ENCODE measurements around the gene SHOC2. TPM values are rescaled to one million over a fixed set of nuclear protein-coding genes. Genes with fewer than 3 reads are reported as not detected.

SHOC2 gene
- total RNA-seq, 1 experiment from 2014 or later: 17.5 TPM

GRCh38 chr10:110951381-110951780, 32.0 kb downstream of the SHOC2 start:
- H3K36me3 ChIP-seq (replicated peaks; ENCODE audit: control insufficient read depth, insufficient read depth, low read length): no peaks in the 10 kb centered on the region
- no peaks in the 10 kb centered on the region for H3K27me3 ChIP-seq (ENCODE audit: control insufficient read depth, insufficient read depth, low read length)
- DNase-seq: no peak
- no peak overlapping the region for H3K4me3 ChIP-seq (ENCODE audit: insufficient read depth, low read depth, low read length)

- DNase-seq: no peak
- Histone ChIP-seq H3K4me3 (ENCODE audit: insufficient read depth, low read depth, low read length) (no peak overlapping the region), H3K27me3 (ENCODE audit: control insufficient read depth, insufficient read depth, low read length) (no peaks in the 10 kb centered on the region), H3K36me3 (replicated peaks; ENCODE audit: control insufficient read depth, insufficient read depth, low read length) (no peaks in the 10 kb centered on the region)
Measured at GRCh38 chr10:110957606-110958005, 38.2 kb downstream of the SHOC2 start.

GRCh38 chr10:110959379-110960332, 40.3 kb downstream of the SHOC2 start:
- DNase-seq: no peak
- H3K4me3 ChIP-seq (ENCODE audit: insufficient read depth, low read depth, low read length): no peak overlapping the region
- H3K36me3 ChIP-seq (replicated peaks; ENCODE audit: control insufficient read depth, insufficient read depth, low read length): no peaks in the 10 kb centered on the region
- H3K27me3 ChIP-seq (ENCODE audit: control insufficient read depth, insufficient read depth, low read length): no peaks in the 10 kb centered on the region

GRCh38 chr10:110960333-110960712, 40.9 kb downstream of the SHOC2 start:
- DNase-seq: no peak
- Histone ChIP-seq H3K27me3 (ENCODE audit: control insufficient read depth, insufficient read depth, low read length) (no peaks in the 10 kb centered on the region), H3K36me3 (replicated peaks; ENCODE audit: control insufficient read depth, insufficient read depth, low read length) (no peaks in the 10 kb centered on the region), H3K4me3 (ENCODE audit: insufficient read depth, low read depth, low read length) (no peak overlapping the region)

GRCh38 chr10:110962443-110962842, 43.0 kb downstream of the SHOC2 start:
- H3K27me3 ChIP-seq (ENCODE audit: control insufficient read depth, insufficient read depth, low read length): no peaks in the 10 kb centered on the region
- no peak overlapping the region for H3K4me3 ChIP-seq (ENCODE audit: insufficient read depth, low read depth, low read length)
- no peaks in the 10 kb centered on the region for H3K36me3 ChIP-seq (replicated peaks; ENCODE audit: control insufficient read depth, insufficient read depth, low read length)
- no peak for DNase-seq

- DNase-seq: no peak
- no peaks in the 10 kb centered on the region for H3K27me3 ChIP-seq (ENCODE audit: control insufficient read depth, insufficient read depth, low read length)
- no peak overlapping the region for H3K4me3 ChIP-seq (ENCODE audit: insufficient read depth, low read depth, low read length)
- H3K36me3 ChIP-seq (replicated peaks; ENCODE audit: control insufficient read depth, insufficient read depth, low read length): no peaks in the 10 kb centered on the region
Measured at GRCh38 chr10:110963162-110963561, 43.8 kb downstream of the SHOC2 start.

- DNase-seq: no peak
- Histone ChIP-seq H3K4me3 (ENCODE audit: insufficient read depth, low read depth, low read length) (no peak overlapping the region), H3K27me3 (ENCODE audit: control insufficient read depth, insufficient read depth, low read length) (no peaks in the 10 kb centered on the region)
Measured at GRCh38 chr10:110964681-110965080, 45.3 kb downstream of the SHOC2 start.

GRCh38 chr10:110965216-110965615, 45.8 kb downstream of the SHOC2 start:
- Histone ChIP-seq H3K27me3 (ENCODE audit: control insufficient read depth, insufficient read depth, low read length) (no peaks in the 10 kb centered on the region), H3K36me3 (replicated peaks; ENCODE audit: control insufficient read depth, insufficient read depth, low read length) (no peaks in the 10 kb centered on the region), H3K4me3 (ENCODE audit: insufficient read depth, low read depth, low read length) (no peak overlapping the region)
- DNase-seq: no peak

More at GRCh38 chr10:110964681-110965080, 45.3 kb downstream of the SHOC2 start:
- H3K36me3 ChIP-seq (replicated peaks; ENCODE audit: control insufficient read depth, insufficient read depth, low read length): no peaks in the 10 kb centered on the region

- Histone ChIP-seq H3K36me3 (replicated peaks; ENCODE audit: control insufficient read depth, insufficient read depth, low read length) (no peaks in the 10 kb centered on the region), H3K4me3 (ENCODE audit: insufficient read depth, low read depth, low read length) (no peak overlapping the region), H3K27me3 (ENCODE audit: control insufficient read depth, insufficient read depth, low read length) (no peaks in the 10 kb centered on the region)
- no peak for DNase-seq
Measured at GRCh38 chr10:110966146-110966545, 46.7 kb downstream of the SHOC2 start.

- Histone ChIP-seq H3K36me3 (replicated peaks; ENCODE audit: control insufficient read depth, insufficient read depth, low read length) (no peaks in the 10 kb centered on the region), H3K4me3 (ENCODE audit: insufficient read depth, low read depth, low read length) (no peak overlapping the region), H3K27me3 (ENCODE audit: control insufficient read depth, insufficient read depth, low read length) (no peaks in the 10 kb centered on the region)
- no peak for DNase-seq
Measured at GRCh38 chr10:110967009-110967630, 47.7 kb downstream of the SHOC2 start.

GRCh38 chr10:110967645-110968044, 48.2 kb downstream of the SHOC2 start:
- no peak for DNase-seq
- H3K4me3 ChIP-seq (ENCODE audit: insufficient read depth, low read depth, low read length): no peak overlapping the region
- no peaks in the 10 kb centered on the region for H3K36me3 ChIP-seq (replicated peaks; ENCODE audit: control insufficient read depth, insufficient read depth, low read length)
- H3K27me3 ChIP-seq (ENCODE audit: control insufficient read depth, insufficient read depth, low read length): no peaks in the 10 kb centered on the region

GRCh38 chr10:110969183-110969582, 49.8 kb downstream of the SHOC2 start:
- H3K4me3 ChIP-seq (ENCODE audit: insufficient read depth, low read depth, low read length): no peak overlapping the region
- H3K27me3 ChIP-seq (ENCODE audit: control insufficient read depth, insufficient read depth, low read length): no peaks in the 10 kb centered on the region
- H3K36me3 ChIP-seq (replicated peaks; ENCODE audit: control insufficient read depth, insufficient read depth, low read length): no peaks in the 10 kb centered on the region
- no peak for DNase-seq

GRCh38 chr10:110971638-110972037, 52.2 kb downstream of the SHOC2 start:
- no peak for DNase-seq
- Histone ChIP-seq H3K4me3 (ENCODE audit: insufficient read depth, low read depth, low read length) (no peak overlapping the region), H3K36me3 (replicated peaks; ENCODE audit: control insufficient read depth, insufficient read depth, low read length) (no peaks in the 10 kb centered on the region), H3K27me3 (ENCODE audit: control insufficient read depth, insufficient read depth, low read length) (no peaks in the 10 kb centered on the region)

GRCh38 chr10:110972231-110973134, 53.1 kb downstream of the SHOC2 start:
- no peak for DNase-seq
- Histone ChIP-seq H3K36me3 (replicated peaks; ENCODE audit: control insufficient read depth, insufficient read depth, low read length) (no peaks in the 10 kb centered on the region), H3K27me3 (ENCODE audit: control insufficient read depth, insufficient read depth, low read length) (no peaks in the 10 kb centered on the region), H3K4me3 (ENCODE audit: insufficient read depth, low read depth, low read length) (no peak overlapping the region)
